ENCODE results near the gene P4HA2.

Gene P4HA2

GRCh38 chr5:132258102-132259068 is 30.7 kb upstream of the P4HA2 start:
- H3K27me3 ChIP-seq (ENCODE audit: control insufficient read depth in 1 of 2, insufficient read depth in 2 of 2, low read length in 2 of 2) = peaks cover 0 to 9% of the 10 kb centered on the region in 2 donors
- H3K9ac ChIP-seq (ENCODE audit: low read depth in 1 of 2, low read length in 2 of 2) = peak overlapping the region; percentile 57 to 69
- H3K9me3 ChIP-seq (ENCODE audit: control insufficient read depth in 1 of 2, low read length in 2 of 2) = no peaks in the 10 kb centered on the region
- peak overlapping the region; percentile 61 to 64 for H3K4me3 ChIP-seq (ENCODE audit: low read depth in 1 of 2, low read length in 2 of 2)
- peak overlapping the region; percentile 69 for H3K27ac ChIP-seq (ENCODE audit: low read depth, low read length)
- H3K36me3 ChIP-seq (ENCODE audit: control insufficient read depth in 1 of 2, insufficient read depth in 2 of 2, low read length in 2 of 2) = peaks cover 0 to 3% of the 10 kb centered on the region in 2 donors
- H3K4me1 ChIP-seq (ENCODE audit: control insufficient read depth in 1 of 2, insufficient read depth in 2 of 2, low read length in 2 of 2) = peaks cover 23 to 29% of the 10 kb centered on the region in 2 donors

DNA sequence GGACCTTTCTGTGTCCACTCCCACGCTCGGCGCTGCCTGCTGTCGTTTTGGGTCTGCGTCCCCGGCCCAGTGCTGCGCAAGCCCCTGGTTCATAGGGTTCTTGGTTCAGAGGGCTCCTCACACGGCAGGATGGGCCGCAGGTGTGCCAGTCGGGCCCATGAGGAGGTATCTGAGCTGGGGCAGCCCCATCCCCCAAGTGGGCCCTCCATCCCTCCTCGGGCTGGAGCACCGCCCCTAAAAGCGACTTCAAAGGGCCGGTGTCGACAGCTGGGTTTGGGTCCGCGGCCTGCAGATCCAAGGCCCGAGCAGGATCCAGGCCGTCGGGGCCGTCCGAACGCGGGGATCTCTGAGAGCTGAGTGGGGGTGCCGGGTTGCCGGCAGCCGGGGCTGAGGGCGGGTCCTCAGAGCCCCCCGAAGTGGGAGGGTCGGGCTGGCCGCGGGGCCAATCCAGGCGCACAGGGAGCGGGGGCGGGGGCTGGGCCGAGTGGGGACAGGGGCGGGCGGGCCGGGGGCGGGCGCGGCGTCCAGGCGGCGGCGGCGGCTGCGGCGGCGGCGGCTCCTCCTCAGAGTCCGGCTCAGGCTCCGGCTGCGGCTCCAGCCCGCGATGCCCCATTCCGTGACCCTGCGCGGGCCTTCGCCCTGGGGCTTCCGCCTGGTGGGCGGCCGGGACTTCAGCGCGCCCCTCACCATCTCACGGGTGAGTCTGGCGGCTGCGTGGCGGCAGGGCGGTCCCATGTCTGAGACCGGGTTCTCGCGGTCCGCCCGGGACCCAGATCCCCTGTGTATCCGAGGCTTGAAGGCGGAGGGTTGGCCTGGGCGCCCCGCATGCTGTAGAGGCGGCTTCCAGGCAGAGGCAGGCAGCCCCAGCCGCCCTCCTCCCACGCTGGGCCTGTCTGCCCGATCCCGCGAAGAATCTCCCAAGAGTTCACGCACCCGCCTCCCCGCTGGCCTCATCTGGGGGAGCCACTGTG is 29.8 kb upstream of the P4HA2 start, which contains the start of gene PDLIM4:
PDLIM4 (plus strand) TSS at position 566 of the 971 bp plus-strand sequence; CDS start at position 605, 39 bp downstream.
- H3K36me3 ChIP-seq (ENCODE audit: control insufficient read depth in 1 of 2, insufficient read depth in 2 of 2, low read length in 2 of 2) = peaks cover 0 to 3% of the 10 kb centered on the region in 2 donors
- H3K4me3 ChIP-seq (ENCODE audit: low read depth in 1 of 2, low read length in 2 of 2) = peak within 1 kb of the TSS; percentile 61 to 64
- peak within 1 kb of the TSS; percentile 57 to 69 for H3K9ac ChIP-seq (ENCODE audit: low read depth in 1 of 2, low read length in 2 of 2)
- H3K27me3 ChIP-seq (ENCODE audit: control insufficient read depth in 1 of 2, insufficient read depth in 2 of 2, low read length in 2 of 2) = peaks cover 0 to 9% of the 10 kb centered on the region in 2 donors
- peaks cover 25 to 29% of the 10 kb centered on the region in 2 donors for H3K4me1 ChIP-seq (ENCODE audit: control insufficient read depth in 1 of 2, insufficient read depth in 2 of 2, low read length in 2 of 2)
- peak within 1 kb of the TSS; percentile 69 for H3K27ac ChIP-seq (ENCODE audit: low read depth, low read length)
- no peaks in the 10 kb centered on the region for H3K9me3 ChIP-seq (ENCODE audit: control insufficient read depth in 1 of 2, low read length in 2 of 2)

- Histone ChIP-seq H3K9ac (ENCODE audit: low read depth in 1 of 2, low read length in 2 of 2) (peak overlapping the region in 1 of 2 donors; percentile 28), H3K4me3 (ENCODE audit: low read depth in 1 of 2, low read length in 2 of 2) (peak overlapping the region in 1 of 2 donors; percentile 21), H3K27ac (ENCODE audit: low read depth, low read length) (no peak overlapping the region), H3K36me3 (ENCODE audit: control insufficient read depth in 1 of 2, insufficient read depth in 2 of 2, low read length in 2 of 2) (no peaks in the 10 kb centered on the region), H3K9me3 (ENCODE audit: control insufficient read depth in 1 of 2, low read length in 2 of 2) (no peaks in the 10 kb centered on the region), H3K4me1 (ENCODE audit: control insufficient read depth in 1 of 2, insufficient read depth in 2 of 2, low read length in 2 of 2) (peaks cover 25 to 29% of the 10 kb centered on the region in 2 donors), H3K27me3 (ENCODE audit: control insufficient read depth in 1 of 2, insufficient read depth in 2 of 2, low read length in 2 of 2) (peaks cover 0 to 9% of the 10 kb centered on the region in 2 donors)
Measured at GRCh38 chr5:132256783-132257130, 29.1 kb upstream of the P4HA2 start.

DNA sequence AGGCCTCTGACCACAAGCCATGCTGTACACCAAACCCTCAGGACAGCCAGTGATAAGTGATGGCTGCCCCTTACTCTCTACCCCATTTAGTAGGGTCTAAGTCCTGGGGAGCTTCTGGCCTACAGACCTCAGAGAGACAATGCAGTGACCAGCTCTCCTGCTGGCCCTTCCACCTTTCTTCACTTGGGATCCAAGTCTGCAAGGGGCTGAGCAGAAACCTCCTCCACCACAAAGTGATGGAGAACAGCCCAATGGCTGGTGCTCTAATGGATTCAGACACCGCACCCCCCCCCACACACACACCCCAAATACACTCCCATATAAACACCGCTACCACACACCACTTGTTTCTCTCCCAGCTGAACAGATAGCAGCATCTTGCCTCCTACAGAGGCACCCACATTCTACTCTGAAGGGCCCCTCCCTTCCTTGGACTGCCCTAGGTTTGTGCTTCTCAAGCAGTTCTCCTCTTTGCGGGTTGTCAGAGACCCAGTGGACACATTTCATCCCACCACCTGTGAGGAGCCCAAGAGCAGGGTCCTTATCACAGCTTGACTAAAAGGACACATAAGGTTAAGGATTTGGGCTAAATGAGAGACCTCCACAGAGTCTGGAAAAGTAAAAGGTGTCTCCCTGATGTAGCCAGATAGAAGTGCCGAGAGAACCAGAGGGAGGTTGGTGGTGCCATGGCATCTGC is 28.6 kb upstream of the P4HA2 start:
- Histone ChIP-seq H3K9ac (ENCODE audit: low read depth in 1 of 2, low read length in 2 of 2) (no peak overlapping the region), H3K4me3 (ENCODE audit: low read depth in 1 of 2, low read length in 2 of 2) (no peak overlapping the region), H3K4me1 (ENCODE audit: control insufficient read depth in 1 of 2, insufficient read depth in 2 of 2, low read length in 2 of 2) (peaks cover 20 to 28% of the 10 kb centered on the region in 2 donors), H3K36me3 (ENCODE audit: control insufficient read depth in 1 of 2, insufficient read depth in 2 of 2, low read length in 2 of 2) (no peaks in the 10 kb centered on the region), H3K9me3 (ENCODE audit: control insufficient read depth in 1 of 2, low read length in 2 of 2) (no peaks in the 10 kb centered on the region), H3K27me3 (ENCODE audit: control insufficient read depth in 1 of 2, insufficient read depth in 2 of 2, low read length in 2 of 2) (peaks cover 0 to 9% of the 10 kb centered on the region in 2 donors), H3K27ac (ENCODE audit: low read depth, low read length) (no peak overlapping the region)

DNA sequence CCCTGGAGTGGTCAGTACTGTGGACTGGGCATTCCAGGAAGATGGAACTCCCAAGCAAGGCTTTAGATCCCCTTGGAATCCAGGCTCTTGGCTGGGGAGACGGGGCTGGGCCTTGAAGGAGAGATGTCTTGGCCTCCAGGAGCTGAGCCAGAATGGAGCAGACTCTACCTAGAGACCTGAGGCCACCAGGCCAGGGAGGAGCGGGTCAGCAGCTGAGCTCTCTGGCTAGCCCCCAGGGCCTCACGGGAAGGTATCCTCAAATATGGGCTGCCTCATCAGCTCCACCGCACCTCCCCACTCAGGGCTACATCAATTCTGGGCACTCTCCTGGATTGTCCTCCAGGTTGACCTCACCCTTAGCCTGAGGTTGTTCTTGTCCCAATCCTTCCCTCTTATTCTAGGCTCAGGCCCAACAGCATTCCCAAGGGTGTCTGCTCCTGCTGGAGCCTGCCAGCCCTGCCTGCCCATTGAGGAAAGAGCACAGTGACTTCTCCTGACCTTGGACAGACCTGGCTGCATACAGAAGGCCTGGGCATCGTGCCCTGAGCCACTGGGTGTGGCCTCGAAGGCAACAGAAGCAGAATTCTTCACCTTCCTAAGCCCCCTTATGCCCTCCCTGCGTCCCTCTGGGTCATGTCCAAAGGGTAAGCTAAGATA is 26.8 kb upstream of the P4HA2 start:
- peaks cover 0 to 9% of the 10 kb centered on the region in 2 donors for H3K27me3 ChIP-seq (ENCODE audit: control insufficient read depth in 1 of 2, insufficient read depth in 2 of 2, low read length in 2 of 2)
- no peaks in the 10 kb centered on the region for H3K9me3 ChIP-seq (ENCODE audit: control insufficient read depth in 1 of 2, low read length in 2 of 2)
- H3K36me3 ChIP-seq (ENCODE audit: control insufficient read depth in 1 of 2, insufficient read depth in 2 of 2, low read length in 2 of 2) = no peaks in the 10 kb centered on the region
- H3K4me1 ChIP-seq (ENCODE audit: control insufficient read depth in 1 of 2, insufficient read depth in 2 of 2, low read length in 2 of 2) = peaks cover 12 to 16% of the 10 kb centered on the region in 2 donors
- no peak overlapping the region for H3K4me3 ChIP-seq (ENCODE audit: low read depth in 1 of 2, low read length in 2 of 2)
- no peak overlapping the region for H3K9ac ChIP-seq (ENCODE audit: low read depth in 1 of 2, low read length in 2 of 2)
- no peak overlapping the region for H3K27ac ChIP-seq (ENCODE audit: low read depth, low read length)

DNA sequence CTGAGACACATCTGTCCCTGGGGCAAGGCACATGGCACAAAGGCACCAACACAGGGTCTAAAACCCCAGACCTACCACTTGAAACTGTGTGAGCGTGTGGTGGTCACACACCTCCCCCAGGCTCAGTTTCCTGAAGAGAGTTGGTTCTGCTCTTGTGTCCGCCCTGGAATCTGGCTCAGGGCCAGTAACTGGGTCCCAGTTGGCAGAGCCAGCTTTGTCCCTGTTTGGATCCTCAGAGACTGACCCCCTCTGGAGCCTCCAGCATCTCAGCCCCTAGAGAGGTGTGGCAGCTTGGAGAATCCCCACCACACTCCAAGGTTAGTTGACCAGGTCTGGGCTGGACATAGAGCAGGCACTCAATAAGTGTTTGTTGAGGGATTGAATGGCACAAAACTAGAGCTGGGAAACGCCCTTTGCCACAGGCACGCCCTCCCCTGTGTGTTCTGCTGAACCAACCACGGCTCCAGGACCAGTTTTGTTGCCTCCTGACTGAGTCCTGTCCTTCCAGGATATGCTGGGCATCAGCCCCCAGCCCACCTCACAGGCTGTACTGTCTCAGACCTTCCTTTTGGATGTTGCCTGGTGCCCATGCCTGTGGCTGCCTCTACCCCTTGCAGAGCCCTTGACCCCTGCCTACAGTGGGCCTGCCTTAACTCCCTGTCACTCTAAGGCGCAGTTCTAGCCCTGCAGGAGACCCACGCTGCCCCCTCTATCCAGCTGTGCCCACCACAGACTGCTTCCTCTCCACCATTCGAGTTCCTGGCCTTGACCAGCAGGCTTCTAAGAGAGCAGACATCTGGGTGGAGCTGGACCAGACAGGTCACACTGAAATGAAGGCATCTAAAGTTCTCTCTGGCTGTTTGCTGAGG is 26.0 kb upstream of the P4HA2 start:
- no peaks in the 10 kb centered on the region for H3K36me3 ChIP-seq (ENCODE audit: control insufficient read depth in 1 of 2, insufficient read depth in 2 of 2, low read length in 2 of 2)
- no peak overlapping the region for H3K4me3 ChIP-seq (ENCODE audit: low read depth in 1 of 2, low read length in 2 of 2)
- H3K27ac ChIP-seq (ENCODE audit: low read depth, low read length) = no peak overlapping the region
- H3K9ac ChIP-seq (ENCODE audit: low read depth in 1 of 2, low read length in 2 of 2) = no peak overlapping the region
- peaks cover 0 to 9% of the 10 kb centered on the region in 2 donors for H3K27me3 ChIP-seq (ENCODE audit: control insufficient read depth in 1 of 2, insufficient read depth in 2 of 2, low read length in 2 of 2)
- no peaks in the 10 kb centered on the region for H3K9me3 ChIP-seq (ENCODE audit: control insufficient read depth in 1 of 2, low read length in 2 of 2)
- peaks cover 11 to 13% of the 10 kb centered on the region in 2 donors for H3K4me1 ChIP-seq (ENCODE audit: control insufficient read depth in 1 of 2, insufficient read depth in 2 of 2, low read length in 2 of 2)

DNA sequence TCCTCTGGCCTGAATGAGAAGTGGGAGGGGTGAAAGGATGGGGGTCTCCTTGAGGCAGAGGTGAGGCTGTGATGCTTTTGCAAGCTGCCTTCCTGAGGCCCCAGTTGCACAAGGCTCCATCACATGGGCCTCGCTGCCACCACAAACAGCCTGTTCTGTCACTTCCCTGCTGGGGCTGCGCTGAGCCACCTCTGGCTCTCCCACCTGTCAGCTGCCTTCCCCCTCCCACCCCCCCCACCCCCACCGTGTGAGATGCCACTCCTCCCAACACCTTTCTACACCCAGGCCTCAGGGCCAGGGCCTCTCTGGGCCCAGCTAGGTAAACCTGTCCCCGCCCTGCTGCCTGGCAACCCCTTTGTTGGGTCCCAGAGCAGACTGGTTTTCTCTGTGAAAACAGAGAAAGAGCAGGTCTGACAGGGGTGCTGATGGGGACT is 25.4 kb upstream of the P4HA2 start:
- peaks cover 0 to 9% of the 10 kb centered on the region in 2 donors for H3K27me3 ChIP-seq (ENCODE audit: control insufficient read depth in 1 of 2, insufficient read depth in 2 of 2, low read length in 2 of 2)
- no peak overlapping the region for H3K4me3 ChIP-seq (ENCODE audit: low read depth in 1 of 2, low read length in 2 of 2)
- no peaks in the 10 kb centered on the region for H3K9me3 ChIP-seq (ENCODE audit: control insufficient read depth in 1 of 2, low read length in 2 of 2)
- no peak overlapping the region for H3K27ac ChIP-seq (ENCODE audit: low read depth, low read length)
- H3K4me1 ChIP-seq (ENCODE audit: control insufficient read depth in 1 of 2, insufficient read depth in 2 of 2, low read length in 2 of 2) = peaks cover 11 to 13% of the 10 kb centered on the region in 2 donors
- H3K9ac ChIP-seq (ENCODE audit: low read depth in 1 of 2, low read length in 2 of 2) = no peak overlapping the region
- no peaks in the 10 kb centered on the region for H3K36me3 ChIP-seq (ENCODE audit: control insufficient read depth in 1 of 2, insufficient read depth in 2 of 2, low read length in 2 of 2)

- H3K4me3 ChIP-seq (ENCODE audit: low read depth in 1 of 2, low read length in 2 of 2) = no peak overlapping the region
- no peaks in the 10 kb centered on the region for H3K36me3 ChIP-seq (ENCODE audit: control insufficient read depth in 1 of 2, insufficient read depth in 2 of 2, low read length in 2 of 2)
- H3K9me3 ChIP-seq (ENCODE audit: control insufficient read depth in 1 of 2, low read length in 2 of 2) = no peaks in the 10 kb centered on the region
- H3K4me1 ChIP-seq (ENCODE audit: control insufficient read depth in 1 of 2, insufficient read depth in 2 of 2, low read length in 2 of 2) = peaks cover 11 to 13% of the 10 kb centered on the region in 2 donors
- no peak overlapping the region for H3K27ac ChIP-seq (ENCODE audit: low read depth, low read length)
- H3K9ac ChIP-seq (ENCODE audit: low read depth in 1 of 2, low read length in 2 of 2) = no peak overlapping the region
- H3K27me3 ChIP-seq (ENCODE audit: control insufficient read depth in 1 of 2, insufficient read depth in 2 of 2, low read length in 2 of 2) = peaks cover 0 to 1% of the 10 kb centered on the region in 2 donors
Measured at GRCh38 chr5:132251220-132251725, 23.6 kb upstream of the P4HA2 start.

Data from duodenal mucosa (tissue), 2 donors.